CD4-positive, alpha-beta T cell treated with Interleukin-2 at 100 ng/mL for 4 hours (primary cell): Measurements from ENCODE around the gene CNPPD1.

Experiments
- DNase-seq: peaks from one replicate; pipeline ENCODE4 v3.0.0-alpha.2; 2020; ENCODE audit warnings: low spot score

The CNPPD1 gene

GRCh38 chr2:219176818-219177551 is at the start of gene CNPPD1:
Gene CNPPD1 (minus strand): TSS chr2:219176925. CDS start chr2:219176828, 97 bp downstream.
- peak; percentile 87 for DNase-seq

GRCh38 chr2:219225350-219225749 is 48.6 kb upstream of the CNPPD1 start:
- no peak for DNase-seq

- DNase-seq, result no peak
Measured at GRCh38 chr2:219223831-219224610, 47.3 kb upstream of the CNPPD1 start.

- DNase-seq, result no peak
Measured at GRCh38 chr2:219221957-219222518, 45.3 kb upstream of the CNPPD1 start.

GRCh38 chr2:219220652-219221402 is 44.1 kb upstream of the CNPPD1 start:
- DNase-seq, result no peak

GRCh38 chr2:219219784-219220532 is 43.2 kb upstream of the CNPPD1 start:
- no peak for DNase-seq

GRCh38 chr2:219218732-219219701 is 42.3 kb upstream of the CNPPD1 start, which contains the start of gene ABCB6:
Gene ABCB6 (minus strand): TSS chr2:219218958. CDS start chr2:219218673, 285 bp downstream.
- peak; percentile 89 for DNase-seq

- peak; percentile 17 for DNase-seq
Measured at GRCh38 chr2:219218217-219218731, 41.5 kb upstream of the CNPPD1 start.

GRCh38 chr2:219216535-219216915 is 39.8 kb upstream of the CNPPD1 start:
- DNase-seq, result no peak

GRCh38 chr2:219215871-219216534 is 39.3 kb upstream of the CNPPD1 start:
- no peak for DNase-seq

- DNase-seq, result no peak
Measured at GRCh38 chr2:219214786-219215185, 38.1 kb upstream of the CNPPD1 start.

- DNase-seq, result no peak
Measured at GRCh38 chr2:219214141-219214540, 37.4 kb upstream of the CNPPD1 start.

GRCh38 chr2:219213486-219214071 is 36.9 kb upstream of the CNPPD1 start:
- DNase-seq, result no peak

GRCh38 chr2:219213026-219213415 is 36.3 kb upstream of the CNPPD1 start:
- no peak for DNase-seq

GRCh38 chr2:219210886-219211362 is 34.2 kb upstream of the CNPPD1 start:
- no peak for DNase-seq

- no peak for DNase-seq
Measured at GRCh38 chr2:219210196-219210885, 33.6 kb upstream of the CNPPD1 start.

GRCh38 chr2:219209236-219210195 is 32.8 kb upstream of the CNPPD1 start:
- DNase-seq, result no peak
